B cell (primary cell): ENCODE data around the gene BNC2. TPM values are rescaled to one million over a fixed set of nuclear protein-coding genes. Genes with fewer than 3 reads are reported as not detected.

ENCODE experiments used
- ATAC-seq: fragments of 200-7000 bp; cut with Tn5 transposase; one replicate; pipeline ENCODE4 v1.10.0; 2021; ENCODE audit warnings: low read depth, mild to moderate bottlenecking, moderate number of reproducible peaks, moderate library complexity
- CTCF ChIA-PET: fragments of 350-600 bp; sonication (Branson Sonifier 250); formaldehyde crosslinking; loops from one replicate; lab custom pipeline; 2021; ENCODE audit warnings: antibody characterized with exemption, inconsistent platforms; lab: Charles Lee
- POLR2A ChIA-PET: fragments of 350-600 bp; sonication (Branson Sonifier 250); formaldehyde crosslinking; loops from one replicate; lab custom pipeline; 2021; ENCODE audit warnings: antibody characterized with exemption; lab: Charles Lee
- DNase-seq: peaks from one replicate; pipeline ENCODE4 v3.0.0; 2013
- H2AFZ ChIP-seq: 2 replicates; pipeline ENCODE4 v1.6.1; 2012; ENCODE audit warnings: mild to moderate bottlenecking, low read depth, low read length; ENCODE audit not compliant: insufficient read depth, poor library complexity, severe bottlenecking
- H3K27ac ChIP-seq, 2 donors: 1 replicate in 1 of 2; 2 replicates in 1 of 2; pipeline ENCODE4 v1.5.1; 2012 to 2013; ENCODE audit warnings: low read length in 2 of 2, mild to moderate bottlenecking in 2 of 2, moderate library complexity in 1 of 2
- H3K27me3 ChIP-seq, 4 experiments: fragments of 200-600 bp in 1 of 4; sonication (generic) in 1 of 4; replicated peaks in 1 of 4; 1 replicate in 2 of 4; 2 replicates in 2 of 4; pipeline versions ENCODE4 v1.6.1 to v1.7.0; 2013 to 2016; ENCODE audit warnings: low read length in 3 of 4, mild to moderate bottlenecking in 2 of 4, mixed read lengths in 1 of 4, moderate library complexity in 1 of 4; ENCODE audit not compliant: insufficient read depth in 4 of 4, control insufficient read depth in 3 of 4; ENCODE audit errors: control extremely low read depth in 1 of 4
- H3K36me3 ChIP-seq, 2 experiments: replicated peaks in 1 of 2; 1 replicate in 1 of 2; 2 replicates in 1 of 2; pipeline versions ENCODE4 v1.6.1 to v1.7.1; 2013; ENCODE audit warnings: low read length in 1 of 2; ENCODE audit not compliant: insufficient read depth in 2 of 2, control insufficient read depth in 1 of 2; ENCODE audit errors: control extremely low read depth in 1 of 2, extremely low read depth in 1 of 2
- H3K4me1 ChIP-seq, 2 donors: fragments of 200-600 bp in 1 of 2; sonication (generic) in 1 of 2; 1 replicate in 1 of 2; 2 replicates in 1 of 2; pipeline versions ENCODE4 v1.5.1 to v1.6.1; 2013 to 2017; ENCODE audit warnings: low read length in 2 of 2; ENCODE audit not compliant: control insufficient read depth in 2 of 2, insufficient read depth in 2 of 2
- H3K4me2 ChIP-seq: replicated peaks from 2 replicates; pipeline ENCODE3; 2012; ENCODE audit warnings: mild to moderate bottlenecking, low read depth, low read length; ENCODE audit not compliant: poor library complexity, severe bottlenecking
- H3K4me3 ChIP-seq, 5 experiments: fragments of 200-600 bp in 1 of 5; sonication (generic) in 1 of 5; 1 replicate in 3 of 5; 2 replicates in 2 of 5; pipeline versions ENCODE4 v1.5.1 to v1.7.0; 2011 to 2016; ENCODE audit warnings: low read length in 4 of 5, mild to moderate bottlenecking in 4 of 5, low read depth in 2 of 5, control low read depth in 1 of 5, moderate library complexity in 1 of 5; ENCODE audit not compliant: insufficient read depth in 1 of 5; ENCODE audit errors: control extremely low read depth in 1 of 5, extremely low read depth in 1 of 5
- H3K79me2 ChIP-seq: fragments of 200-600 bp; sonication (generic); one replicate; pipeline ENCODE4 v1.6.0; 2016; ENCODE audit warnings: low read length; ENCODE audit not compliant: control insufficient read depth, insufficient read depth
- H3K9ac ChIP-seq: fragments of 200-600 bp; sonication (generic); 2 replicates; pipeline ENCODE4 v1.6.1; 2017; ENCODE audit warnings: mild to moderate bottlenecking, low read length, moderate library complexity
- H3K9me3 ChIP-seq, 3 donors: one replicate each; pipeline versions ENCODE4 v1.6.1 to v1.7.1; 2013; ENCODE audit warnings: low read length in 2 of 3; ENCODE audit not compliant: control insufficient read depth in 2 of 3, insufficient read depth in 1 of 3; ENCODE audit errors: control extremely low read depth in 1 of 3
- H4K20me1 ChIP-seq: 2 replicates; pipeline ENCODE4 v1.6.0; 2012; ENCODE audit warnings: mild to moderate bottlenecking, low read length; ENCODE audit not compliant: insufficient read depth, control insufficient read depth, poor library complexity, severe bottlenecking
- H3K27ac Mint-ChIP-seq: one replicate; pipeline ENCODE4 v1.8.0; 2021; ENCODE audit warnings: mixed read lengths
- H3K27me3 Mint-ChIP-seq: one replicate; pipeline ENCODE4 v1.8.0; 2021; ENCODE audit warnings: mixed read lengths
- H3K4me1 Mint-ChIP-seq: one replicate; pipeline ENCODE4 v1.8.0; 2021; ENCODE audit warnings: mixed read lengths
- H3K4me3 Mint-ChIP-seq: one replicate; pipeline ENCODE4 v1.8.0; 2021; ENCODE audit warnings: mixed read lengths
- H3K9me3 Mint-ChIP-seq: one replicate; pipeline ENCODE4 v1.8.0; 2022; ENCODE audit warnings: mixed read lengths; ENCODE audit not compliant: insufficient read depth
- CTCF ChIP-seq: fragments of 200-600 bp; IDR thresholded peaks from one replicate; pipeline ENCODE4 v1.8.0; 2022; ENCODE audit warnings: antibody characterized with exemption, mild to moderate bottlenecking
- EZH2 ChIP-seq: IDR thresholded peaks from 2 replicates; pipeline ENCODE4 v1.6.1; 2012; ENCODE audit warnings: borderline replicate concordance, low read depth, mild to moderate bottlenecking, moderate library complexity, low read length; ENCODE audit not compliant: insufficient read depth, poor library complexity, severe bottlenecking
- WGBS: methylation state at CpG from one replicate; pipeline ENCODE4 v1.1.5; 2013; ENCODE audit warnings: missing lambda C conversion rate; ENCODE audit not compliant: insufficient coverage; 5-methylcytosine and 5-hydroxymethylcytosine counted together
- intact Hi-C: fragments of 100-400 bp; cut with micrococcal nuclease; formaldehyde crosslinking; loops from one replicate; pipeline ENCODE4 v1.10.0; 2022
- polyA plus RNA-seq: library from polyadenylated mRNA; depleted of rRNA; stranded (reverse); fragments of >200 nt; gene quantifications from 2 replicates; pipeline ENCODE4 v1.2.3, GENCODE V29; 2012
- total RNA-seq, 2 donors: library from RNA; stranded (reverse); fragments of 120-200 nt in 1 of 2; gene quantifications; 1 replicate in 1 of 2; 2 replicates in 1 of 2; pipeline versions ENCODE4 v1.2.3 to v1.2.4, GENCODE V29; 2013 to 2022

Gene BNC2
- total and polyA plus RNA-seq, 2 donors (not counting 1 experiment from before 2014, with no cell fraction given) = 0.01 TPM; not detected in 1

GRCh38 chr9:16651446-16651964 is 219.0 kb downstream of the BNC2 start:
- Histone ChIP-seq H4K20me1 (no peaks in the 10 kb centered on the region), H3K9me3 (no peaks in the 10 kb centered on the region), H3K4me3 (no peak overlapping the region), H3K4me1 (no peaks in the 10 kb centered on the region), H3K27ac (no peak overlapping the region), H3K9ac (no peak overlapping the region), H3K4me2 (no peak overlapping the region), H3K36me3 (no peaks in the 10 kb centered on the region), H3K27me3 (no peaks in the 10 kb centered on the region), H3K79me2 (no peaks in the 10 kb centered on the region), H2AFZ (no peak overlapping the region)
- Mint-ChIP-seq H3K27me3 (no peaks in the 10 kb centered on the region), H3K27ac (no peak overlapping the region), H3K4me3 (no peak overlapping the region), H3K4me1 (no peaks in the 10 kb centered on the region), H3K9me3 (peaks cover 2% of the 10 kb centered on the region)
- ChIA-PET CTCF (no interaction called here), POLR2A (no interaction called here)
- no peak for DNase-seq
- ATAC-seq = no peak
- no CpG with 5 or more reads among the region's 5 CpGs for whole genome bisulfite sequencing
- intact Hi-C loops = no loop called here
- TF ChIP-seq EZH2 (no peak), CTCF (no peak)

GRCh38 chr9:16645970-16646369 is 224.5 kb downstream of the BNC2 start:
- 84% methylated on average over 2 of the region's 4 CpGs for WGBS
- Histone ChIP-seq H3K27ac (no peak overlapping the region), H3K79me2 (no peaks in the 10 kb centered on the region), H3K4me1 (no peaks in the 10 kb centered on the region), H4K20me1 (no peaks in the 10 kb centered on the region), H3K9ac (no peak overlapping the region), H3K36me3 (no peaks in the 10 kb centered on the region), H3K27me3 (no peaks in the 10 kb centered on the region), H3K9me3 (no peaks in the 10 kb centered on the region), H3K4me2 (no peak overlapping the region), H2AFZ (no peak overlapping the region), H3K4me3 (no peak overlapping the region)
- TF ChIP-seq EZH2 = no peak
- H3K27me3 Mint-ChIP-seq = no peaks in the 10 kb centered on the region
- DNase-seq = no peak
- no peaks in the 10 kb centered on the region for H3K4me1 Mint-ChIP-seq
- no peak for ATAC-seq
- H3K27ac Mint-ChIP-seq = no peak overlapping the region
- H3K4me3 Mint-ChIP-seq = no peak overlapping the region
- H3K9me3 Mint-ChIP-seq = peaks cover 2% of the 10 kb centered on the region
- POLR2A ChIA-PET = no interaction called here
- CTCF ChIA-PET = no interaction called here
- intact Hi-C loops = no loop called here
